CD4-positive, alpha-beta T cell (primary cell): ENCODE data around the gene CDYL2. TPM values are rescaled to one million over a fixed set of nuclear protein-coding genes. Genes with fewer than 3 reads are reported as not detected.

ENCODE experiments used
- ATAC-seq: fragments of 200-7000 bp; cut with Tn5 transposase; one replicate; pipeline ENCODE4 v1.10.0; 2022; ENCODE audit warnings: mild to moderate bottlenecking; ENCODE audit not compliant: poor library complexity
- CTCF ChIA-PET: fragments of 350-600 bp; sonication (Branson Sonifier 250); formaldehyde crosslinking; loops from one replicate; lab custom pipeline; 2021; ENCODE audit warnings: antibody characterized with exemption, inconsistent platforms; lab: Charles Lee
- POLR2A ChIA-PET: fragments of 350-600 bp; sonication (Branson Sonifier 250); formaldehyde crosslinking; loops from one replicate; lab custom pipeline; 2021; ENCODE audit warnings: antibody characterized with exemption, inconsistent platforms; lab: Charles Lee
- DNase-seq, 14 experiments: peaks; one replicate each; pipeline ENCODE4 v3.0.0-alpha.2; 2013 to 2020; ENCODE audit warnings: mixed read lengths in 2 of 14
- H3K27ac ChIP-seq, 2 donors: one replicate each; pipeline versions ENCODE4 v1.5.1 to v1.7.0; 2013; ENCODE audit warnings: low read length in 2 of 2, low read depth in 1 of 2, mild to moderate bottlenecking in 1 of 2
- H3K27me3 ChIP-seq, 2 experiments: 1 replicate in 1 of 2; 2 replicates in 1 of 2; pipeline versions ENCODE4 v1.6.1 to v1.7.0; 2013; ENCODE audit warnings: low read length in 2 of 2, control low read depth in 1 of 2, mild to moderate bottlenecking in 1 of 2, moderate library complexity in 1 of 2; ENCODE audit not compliant: insufficient read depth in 2 of 2, control insufficient read depth in 1 of 2
- H3K36me3 ChIP-seq: one replicate; pipeline ENCODE4 v1.6.1; 2013; ENCODE audit warnings: low read length, control low read depth; ENCODE audit not compliant: insufficient read depth
- H3K4me1 ChIP-seq: one replicate; pipeline ENCODE4 v1.6.1; 2013; ENCODE audit warnings: low read length, control low read depth; ENCODE audit not compliant: insufficient read depth
- H3K4me3 ChIP-seq: one replicate; pipeline ENCODE4 v1.5.1; 2013; ENCODE audit warnings: mild to moderate bottlenecking, low read length, moderate library complexity
- H3K9me3 ChIP-seq, 2 experiments: 1 replicate in 1 of 2; 2 replicates in 1 of 2; pipeline versions ENCODE4 v1.6.1 to v1.7.0; 2013; ENCODE audit warnings: low read length in 2 of 2, mild to moderate bottlenecking in 2 of 2, control low read depth in 1 of 2, moderate library complexity in 1 of 2; ENCODE audit not compliant: control insufficient read depth in 1 of 2, insufficient read depth in 1 of 2
- H3K27ac Mint-ChIP-seq: one replicate; pipeline ENCODE4 v1.8.0; 2020; ENCODE audit warnings: mixed read lengths
- H3K27me3 Mint-ChIP-seq: one replicate; pipeline ENCODE4 v1.8.0; 2021; ENCODE audit warnings: mixed read lengths
- H3K36me3 Mint-ChIP-seq: one replicate; pipeline ENCODE4 v1.8.0; 2021; ENCODE audit warnings: low read depth, mixed read lengths
- H3K4me1 Mint-ChIP-seq: one replicate; pipeline ENCODE4 v1.8.0; 2021; ENCODE audit warnings: low read depth, mixed read lengths
- H3K4me3 Mint-ChIP-seq: one replicate; pipeline ENCODE4 v1.8.0; 2020; ENCODE audit warnings: mild to moderate bottlenecking, mixed read lengths
- H3K9me3 Mint-ChIP-seq: one replicate; pipeline ENCODE4 v1.8.0; 2020; ENCODE audit warnings: mixed read lengths
- intact Hi-C, 2 experiments: fragments of 100-400 bp; cut with DNase I in 1 of 2; cut with micrococcal nuclease in 1 of 2; formaldehyde crosslinking; loops; one replicate each; pipeline versions ENCODE4 v1.15.1 to v1.9.0; 2023 to 2025; cut with DNase I, micrococcal nuclease
- total RNA-seq, 174 experiments: library from RNA in 2 of 174; stranded (reverse) in 2 of 174; gene quantifications; one replicate each; pipeline ENCODE4 v1.2.3 and lab custom pipeline; 2021 to 2026
- TF ChIP-seq, protein P1 (sequence below): fragments of 200-600 bp; IDR thresholded peaks from one replicate; pipeline ENCODE4 v1.8.0; 2022; ENCODE audit warnings: antibody characterized with exemption, mild to moderate bottlenecking

CDYL2 gene
- total RNA-seq, 2 experiments from 2014 or later = 14.3 to 15.8 TPM

DNA sequence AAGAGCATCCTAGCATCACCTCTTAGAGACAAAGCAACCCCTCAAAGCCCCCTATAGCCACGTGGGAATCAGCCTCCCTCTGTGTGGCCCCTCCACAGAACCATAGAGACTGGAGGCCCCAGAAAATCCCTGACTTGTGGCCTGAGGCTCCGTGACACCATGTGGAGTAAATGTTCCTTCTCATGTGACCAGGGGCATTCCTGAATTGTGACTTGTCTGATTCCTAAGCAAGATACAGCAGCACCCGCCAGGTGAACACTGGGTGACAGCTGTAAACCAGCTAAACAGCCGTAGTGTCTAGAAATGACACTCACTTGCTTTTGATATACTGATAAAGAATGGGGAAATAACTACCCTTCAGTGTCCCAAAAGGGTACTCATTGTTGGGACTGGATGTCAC is 184.6 kb downstream of the CDYL2 start:
- Histone ChIP-seq H3K36me3 (no peaks in the 10 kb centered on the region), H3K4me1 (no peaks in the 10 kb centered on the region), H3K27ac (no peak overlapping the region), H3K4me3 (no peak overlapping the region), H3K27me3 (no peaks in the 10 kb centered on the region), H3K9me3 (no peaks in the 10 kb centered on the region)
- Mint-ChIP-seq H3K36me3 (peaks cover 7% of the 10 kb centered on the region), H3K27me3 (no peaks in the 10 kb centered on the region), H3K27ac (no peak overlapping the region), H3K4me1 (no peaks in the 10 kb centered on the region), H3K9me3 (peaks cover 4% of the 10 kb centered on the region), H3K4me3 (no peak overlapping the region)
- DNase-seq = no peak
- intact Hi-C loops = no loop called here
- CTCF ChIA-PET = no interaction called here
- TF ChIP-seq, protein P1, sequence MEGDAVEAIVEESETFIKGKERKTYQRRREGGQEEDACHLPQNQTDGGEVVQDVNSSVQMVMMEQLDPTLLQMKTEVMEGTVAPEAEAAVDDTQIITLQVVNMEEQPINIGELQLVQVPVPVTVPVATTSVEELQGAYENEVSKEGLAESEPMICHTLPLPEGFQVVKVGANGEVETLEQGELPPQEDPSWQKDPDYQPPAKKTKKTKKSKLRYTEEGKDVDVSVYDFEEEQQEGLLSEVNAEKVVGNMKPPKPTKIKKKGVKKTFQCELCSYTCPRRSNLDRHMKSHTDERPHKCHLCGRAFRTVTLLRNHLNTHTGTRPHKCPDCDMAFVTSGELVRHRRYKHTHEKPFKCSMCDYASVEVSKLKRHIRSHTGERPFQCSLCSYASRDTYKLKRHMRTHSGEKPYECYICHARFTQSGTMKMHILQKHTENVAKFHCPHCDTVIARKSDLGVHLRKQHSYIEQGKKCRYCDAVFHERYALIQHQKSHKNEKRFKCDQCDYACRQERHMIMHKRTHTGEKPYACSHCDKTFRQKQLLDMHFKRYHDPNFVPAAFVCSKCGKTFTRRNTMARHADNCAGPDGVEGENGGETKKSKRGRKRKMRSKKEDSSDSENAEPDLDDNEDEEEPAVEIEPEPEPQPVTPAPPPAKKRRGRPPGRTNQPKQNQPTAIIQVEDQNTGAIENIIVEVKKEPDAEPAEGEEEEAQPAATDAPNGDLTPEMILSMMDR = no peak
- ATAC-seq = no peak
- POLR2A ChIA-PET = no interaction called here

DNA sequence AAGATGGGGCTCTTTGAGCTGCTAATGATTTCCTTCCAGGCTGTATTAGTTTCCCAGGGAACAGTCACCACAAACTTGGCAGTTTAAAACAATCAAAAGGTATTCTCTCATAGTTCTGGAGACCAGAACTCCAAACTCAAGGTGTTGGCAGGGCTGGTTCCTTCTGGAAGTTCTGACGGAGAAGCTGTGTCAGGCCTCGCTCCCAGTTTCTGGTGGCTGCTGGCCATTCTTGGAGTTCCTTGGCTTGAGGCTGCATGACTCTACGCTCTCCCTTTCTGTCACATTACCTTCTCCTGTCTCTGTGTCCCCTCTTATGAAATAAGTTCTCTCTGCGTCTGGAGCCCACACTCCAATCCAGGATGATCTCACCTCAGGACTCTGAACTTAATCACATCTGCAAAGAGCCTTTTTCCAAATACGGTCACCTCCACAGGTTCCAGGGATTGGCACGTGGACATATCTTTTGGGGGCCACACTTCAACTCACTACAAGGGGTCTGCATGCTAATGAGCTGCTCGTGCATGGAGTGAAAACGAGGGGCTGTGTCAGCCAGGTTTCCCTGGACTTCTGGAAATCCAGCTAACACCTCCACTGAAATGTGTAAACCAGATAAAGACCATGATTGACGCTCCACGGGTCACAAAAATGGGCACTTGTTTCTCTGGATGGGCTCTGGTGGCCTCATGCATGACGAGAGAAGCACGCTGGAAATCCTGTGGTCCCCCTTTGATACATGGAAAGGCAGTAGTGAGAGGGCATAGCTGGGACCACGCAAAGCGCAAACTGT is 185.3 kb downstream of the CDYL2 start:
- CTCF ChIA-PET = no interaction called here

DNA sequence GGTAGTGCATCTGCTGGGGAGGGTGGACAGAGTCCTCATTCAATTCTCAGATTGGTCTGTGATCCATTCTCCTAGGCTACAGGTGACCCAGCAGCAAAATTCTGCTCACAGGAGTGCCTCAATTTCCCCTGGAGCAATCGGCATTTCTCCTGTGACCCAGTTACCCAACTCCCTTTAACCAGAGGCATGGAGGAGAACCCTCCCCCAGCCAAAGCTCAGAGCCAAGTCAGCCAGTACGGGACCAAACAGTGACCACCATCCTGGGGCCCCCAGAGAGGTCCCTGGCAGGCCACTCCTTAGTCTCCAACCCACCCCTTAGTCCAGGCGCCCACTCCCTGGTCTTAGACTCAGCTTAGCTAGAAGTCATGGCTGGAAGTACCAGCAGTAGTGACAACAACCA is 188.0 kb downstream of the CDYL2 start:
- ChIA-PET POLR2A (no interaction called here), CTCF (no interaction called here)
- H3K9me3 Mint-ChIP-seq = no peaks in the 10 kb centered on the region
- Histone ChIP-seq H3K36me3 (peaks cover 5% of the 10 kb centered on the region), H3K27me3 (no peaks in the 10 kb centered on the region), H3K4me1 (no peaks in the 10 kb centered on the region), H3K4me3 (no peak overlapping the region), H3K9me3 (no peaks in the 10 kb centered on the region), H3K27ac (no peak overlapping the region)
- intact Hi-C loops = no loop called here
- TF ChIP-seq, protein P1 = no peak
- H3K27ac Mint-ChIP-seq = no peak overlapping the region
- ATAC-seq (no peak), DNase-seq (no peak)
- no peaks in the 10 kb centered on the region for H3K4me1 Mint-ChIP-seq
- H3K27me3 Mint-ChIP-seq = no peaks in the 10 kb centered on the region
- H3K4me3 Mint-ChIP-seq = no peak overlapping the region
- peaks cover 7% of the 10 kb centered on the region for H3K36me3 Mint-ChIP-seq

More for the DNA sequence above, 185.3 kb downstream of the CDYL2 start:
- no peaks in the 10 kb centered on the region for H3K4me1 ChIP-seq
- Mint-ChIP-seq H3K4me1 (no peaks in the 10 kb centered on the region), H3K4me3 (no peak overlapping the region), H3K27me3 (no peaks in the 10 kb centered on the region), H3K9me3 (no peaks in the 10 kb centered on the region), H3K27ac (no peak overlapping the region), H3K36me3 (peaks cover 7% of the 10 kb centered on the region)
- DNase-seq (no peak), ATAC-seq (no peak)
- no peak overlapping the region for H3K27ac ChIP-seq
- no peaks in the 10 kb centered on the region for H3K36me3 ChIP-seq
- no peaks in the 10 kb centered on the region for H3K9me3 ChIP-seq
- TF ChIP-seq, protein P1 = no peak
- no peak overlapping the region for H3K4me3 ChIP-seq
- POLR2A ChIA-PET = no interaction called here
- no peaks in the 10 kb centered on the region for H3K27me3 ChIP-seq
- intact Hi-C loops = no loop called here
